Naive thymus-derived CD4-positive, alpha-beta T cell (primary cell): ENCODE data around the gene NBL1. TPM values are rescaled to one million over a fixed set of nuclear protein-coding genes. Genes with fewer than 3 reads are reported as not detected.

Experiments
- ATAC-seq: fragments of 150-1000 bp; cut with Tn5 transposase; 2 replicates; pipeline ENCODE4 v1.10.0; 2021; ENCODE audit warnings: mild to moderate bottlenecking, moderate library complexity
- CTCF ChIA-PET: fragments of 350-600 bp; sonication (Branson Sonifier 250); formaldehyde crosslinking; loops from one replicate; lab custom pipeline; 2021; ENCODE audit warnings: antibody characterized with exemption; lab: Charles Lee
- POLR2A ChIA-PET: fragments of 350-600 bp; sonication (Branson Sonifier 250); formaldehyde crosslinking; loops from one replicate; lab custom pipeline; 2021; ENCODE audit warnings: antibody characterized with exemption, inconsistent platforms; lab: Charles Lee
- DNase-seq, 9 donors: peaks; one replicate each; pipeline versions ENCODE4 v3.0.0 to v3.0.0-alpha.2; 2020 to 2022; ENCODE audit warnings: mixed read lengths in 1 of 9
- H3K27ac ChIP-seq: one replicate; pipeline ENCODE4 v1.7.0; 2013; ENCODE audit warnings: mild to moderate bottlenecking, low read depth, low read length, moderate library complexity
- H3K27me3 ChIP-seq, 2 donors: one replicate each; pipeline ENCODE4 v1.7.0; 2013; ENCODE audit warnings: low read length in 2 of 2, mild to moderate bottlenecking in 2 of 2, moderate library complexity in 2 of 2; ENCODE audit not compliant: control insufficient read depth in 2 of 2, insufficient read depth in 2 of 2
- H3K36me3 ChIP-seq, 3 experiments: 1 replicate in 2 of 3; 2 replicates in 1 of 3; pipeline ENCODE4 v1.7.0; 2013; ENCODE audit warnings: low read length in 3 of 3, mild to moderate bottlenecking in 3 of 3, moderate library complexity in 1 of 3; ENCODE audit not compliant: insufficient read depth in 3 of 3, control insufficient read depth in 2 of 3
- H3K4me1 ChIP-seq, 2 donors: one replicate each; pipeline ENCODE4 v1.7.0; 2013; ENCODE audit warnings: low read length in 2 of 2, mild to moderate bottlenecking in 2 of 2, moderate library complexity in 1 of 2; ENCODE audit not compliant: control insufficient read depth in 2 of 2, insufficient read depth in 2 of 2
- H3K4me3 ChIP-seq: 2 replicates; pipeline ENCODE4 v1.7.0; 2013; ENCODE audit warnings: mild to moderate bottlenecking, low read length
- H3K9me3 ChIP-seq, 3 experiments: 1 replicate in 2 of 3; 2 replicates in 1 of 3; pipeline ENCODE4 v1.7.0; 2013; ENCODE audit warnings: low read length in 3 of 3; ENCODE audit not compliant: control insufficient read depth in 2 of 3
- H3K27ac Mint-ChIP-seq, 9 donors: one replicate each; pipeline ENCODE4 v1.8.0; 2020 to 2022; ENCODE audit warnings: mixed read lengths in 9 of 9, mild to moderate bottlenecking in 8 of 9, moderate library complexity in 5 of 9, inconsistent platforms in 2 of 9
- H3K27me3 Mint-ChIP-seq, 5 donors: one replicate each; pipeline ENCODE4 v1.8.0; 2021 to 2022; ENCODE audit warnings: mixed read lengths in 5 of 5, mild to moderate bottlenecking in 1 of 5
- H3K36me3 Mint-ChIP-seq, 5 donors: one replicate each; pipeline ENCODE4 v1.8.0; 2020 to 2022; ENCODE audit warnings: mixed read lengths in 5 of 5, mild to moderate bottlenecking in 3 of 5, inconsistent platforms in 1 of 5
- H3K4me1 Mint-ChIP-seq, 7 donors: one replicate each; pipeline ENCODE4 v1.8.0; 2020 to 2022; ENCODE audit warnings: mixed read lengths in 7 of 7, mild to moderate bottlenecking in 3 of 7, inconsistent platforms in 1 of 7
- H3K4me3 Mint-ChIP-seq, 10 donors: one replicate each; pipeline ENCODE4 v1.8.0; 2020 to 2022; ENCODE audit warnings: mild to moderate bottlenecking in 10 of 10, mixed read lengths in 10 of 10, moderate library complexity in 6 of 10, inconsistent platforms in 2 of 10
- H3K9me3 Mint-ChIP-seq, 11 donors: one replicate each; pipeline ENCODE4 v1.8.0; 2020 to 2022; ENCODE audit warnings: mixed read lengths in 11 of 11, mild to moderate bottlenecking in 4 of 11, inconsistent platforms in 1 of 11, moderate library complexity in 1 of 11
- intact Hi-C, 2 donors: fragments of 100-400 bp; cut with micrococcal nuclease; formaldehyde crosslinking; loops; one replicate each; pipeline ENCODE4 v1.15.1; 2023
- polyA plus RNA-seq, 2 donors: library from polyadenylated mRNA; unstranded; fragments of 300-500 nt; fragmentation: Illumina TruSeq; gene quantifications; one replicate each; pipeline ENCODE4 v1.2.3, GENCODE V29; 2021
- total RNA-seq, 6 experiments: library from RNA in 5 of 6; stranded (reverse) in 5 of 6; gene quantifications; 1 replicate in 5 of 6; 2 replicates in 1 of 6; pipeline ENCODE4 v1.2.3 and lab custom pipeline; 2021 to 2026

Gene NBL1
- total and polyA plus RNA-seq, 7 experiments from 2014 or later: 2.5 to 36.1 (median 22.6) TPM

- H3K4me1 ChIP-seq: peaks cover 38 to 64% of the 10 kb centered on the region in 2 donors
- POLR2A ChIA-PET: interaction anchor here (1.0 to 7.1 kb wide), 8 partner anchors 9 to 208 kb away, joined by 3 to 88 read pairs (median 4); partner anchors contain the start of gene NBL1
- peaks cover 42 to 85% (median 68%) of the 10 kb centered on the region in 7 donors for H3K4me1 Mint-ChIP-seq
These were observed 44.3 kb upstream of the NBL1 start for GRCh38 chr1:19599810-19600209.

GRCh38 chr1:19602486-19602885, 41.6 kb upstream of the NBL1 start:
- no peak overlapping the region for H3K4me3 ChIP-seq
- no peak for ATAC-seq
- H3K27ac ChIP-seq: peak overlapping the region; percentile 99
- H3K27me3 ChIP-seq: no peaks in the 10 kb centered on the region
- ChIA-PET CTCF (no interaction called here), POLR2A (interaction anchor here (0.6 kb wide), 2 partner anchors 8 to 28 kb away, joined by 3 read pairs; no protein-coding TSS in a partner anchor)
- peaks cover 0 to 3% (median 0%) of the 10 kb centered on the region in 11 donors for H3K9me3 Mint-ChIP-seq
- peak overlapping the region in 6 of 10 donors; percentile 8 to 65 (median 43) for H3K4me3 Mint-ChIP-seq
- H3K4me1 Mint-ChIP-seq: peaks cover 53 to 98% (median 80%) of the 10 kb centered on the region in 7 donors
- peaks cover 58 to 83% of the 10 kb centered on the region in 2 donors for H3K4me1 ChIP-seq
- no peak for DNase-seq
- no peaks in the 10 kb centered on the region for H3K27me3 Mint-ChIP-seq
- no peaks in the 10 kb centered on the region for H3K36me3 ChIP-seq
- H3K36me3 Mint-ChIP-seq: peaks cover 10 to 40% (median 27%) of the 10 kb centered on the region in 5 donors
- H3K9me3 ChIP-seq: no peaks in the 10 kb centered on the region
- H3K27ac Mint-ChIP-seq: peak overlapping the region in 8 of 9 donors; percentile 57 to 100 (median 92)
- intact Hi-C loops: no loop called here

More at GRCh38 chr1:19599810-19600209, 44.3 kb upstream of the NBL1 start:
- no peaks in the 10 kb centered on the region for H3K9me3 ChIP-seq
- no peak for DNase-seq
- intact Hi-C loops: loop anchor here in 1 of 2 donors (1.0 to 10.0 kb wide), 3 partner anchors 137 to 695 kb away; partner anchors contain the start of genes ALDH4A1 and OTUD3
- no peaks in the 10 kb centered on the region for H3K27me3 ChIP-seq
- Mint-ChIP-seq H3K36me3 (peaks cover 10 to 31% (median 28%) of the 10 kb centered on the region in 5 donors), H3K27ac (peak overlapping the region; percentile 90 to 100 (median 98)), H3K9me3 (peaks cover 0 to 12% (median 0%) of the 10 kb centered on the region in 11 donors), H3K27me3 (peaks cover 0 to 2% (median 0%) of the 10 kb centered on the region in 5 donors), H3K4me3 (peak overlapping the region; percentile 50 to 85 (median 78))
- peak overlapping the region; percentile 99 for H3K27ac ChIP-seq
- CTCF ChIA-PET: no interaction called here
- H3K4me3 ChIP-seq: peak overlapping the region; percentile 7
- no peak for ATAC-seq
- no peaks in the 10 kb centered on the region for H3K36me3 ChIP-seq

GRCh38 chr1:19605967-19606366, 38.1 kb upstream of the NBL1 start:
- ChIA-PET POLR2A (interaction anchor here (13.2 kb wide), 1 partner anchor 7 kb away, joined by 88 read pairs; a partner anchor contains a TSS), CTCF (interaction anchor here (0.7 kb wide), 1 partner anchor 24 kb away, joined by 3 read pairs; no protein-coding TSS in a partner anchor)
- Histone ChIP-seq H3K9me3 (no peaks in the 10 kb centered on the region), H3K4me1 (peaks cover 34 to 60% of the 10 kb centered on the region in 2 donors), H3K36me3 (no peaks in the 10 kb centered on the region), H3K27ac (peak overlapping the region; percentile 1), H3K4me3 (no peak overlapping the region), H3K27me3 (no peaks in the 10 kb centered on the region)
- Mint-ChIP-seq H3K27ac (peak overlapping the region; percentile 32 to 93 (median 65)), H3K4me3 (peak overlapping the region; percentile 27 to 83 (median 60)), H3K27me3 (no peaks in the 10 kb centered on the region), H3K4me1 (peaks cover 36 to 88% (median 76%) of the 10 kb centered on the region in 7 donors), H3K9me3 (peaks cover 0 to 3% (median 0%) of the 10 kb centered on the region in 11 donors), H3K36me3 (peaks cover 7 to 40% (median 24%) of the 10 kb centered on the region in 5 donors)
- intact Hi-C loops: loop anchor here (1.0 kb wide), 1 partner anchor 9 kb away; no protein-coding TSS in a partner anchor
- DNase-seq (no peak), ATAC-seq (no peak)

GRCh38 chr1:19606817-19607642, 37.1 kb upstream of the NBL1 start:
- ChIA-PET POLR2A (interaction anchor here (0.6 to 13.2 kb wide), 4 partner anchors 8 to 286 kb away, joined by 3 to 88 read pairs (median 3); a partner anchor contains a TSS), CTCF (interaction anchor here (0.8 to 1.0 kb wide), 2 partner anchors 9 to 47 kb away, joined by 3 read pairs; no protein-coding TSS in a partner anchor)
- Histone ChIP-seq H3K27me3 (no peaks in the 10 kb centered on the region), H3K4me3 (no peak overlapping the region), H3K36me3 (no peaks in the 10 kb centered on the region), H3K27ac (no peak overlapping the region), H3K9me3 (no peaks in the 10 kb centered on the region), H3K4me1 (peaks cover 33 to 49% of the 10 kb centered on the region in 2 donors)
- H3K9me3 Mint-ChIP-seq: peaks cover 0 to 1% (median 0%) of the 10 kb centered on the region in 11 donors
- H3K36me3 Mint-ChIP-seq: peaks cover 2 to 34% (median 18%) of the 10 kb centered on the region in 5 donors
- intact Hi-C loops: loop anchor here (1.0 kb wide), 1 partner anchor 10 kb away; no protein-coding TSS in a partner anchor
- DNase-seq (peak in 8 of 9 donors; percentile 41 to 71 (median 53)), ATAC-seq (peak; percentile 80)
- H3K4me3 Mint-ChIP-seq: peak overlapping the region; percentile 27 to 78 (median 57)
- H3K27ac Mint-ChIP-seq: peak overlapping the region; percentile 15 to 79 (median 63)
- H3K4me1 Mint-ChIP-seq: peaks cover 33 to 80% (median 70%) of the 10 kb centered on the region in 7 donors
- H3K27me3 Mint-ChIP-seq: no peaks in the 10 kb centered on the region

- no peak overlapping the region for H3K27ac ChIP-seq
- H3K9me3 ChIP-seq: no peaks in the 10 kb centered on the region
- H3K4me3 ChIP-seq: no peak overlapping the region
- peaks cover 33 to 42% of the 10 kb centered on the region in 2 donors for H3K4me1 ChIP-seq
- DNase-seq (no peak), ATAC-seq (no peak)
- intact Hi-C loops: no loop called here
- Mint-ChIP-seq H3K27me3 (no peaks in the 10 kb centered on the region), H3K4me1 (peaks cover 33 to 76% (median 65%) of the 10 kb centered on the region in 7 donors), H3K9me3 (peaks cover 0 to 1% (median 0%) of the 10 kb centered on the region in 11 donors), H3K27ac (peak overlapping the region in 3 of 9 donors; percentile 6 to 56 (median 17)), H3K36me3 (peaks cover 0 to 36% (median 19%) of the 10 kb centered on the region in 5 donors), H3K4me3 (no peak overlapping the region)
- H3K27me3 ChIP-seq: no peaks in the 10 kb centered on the region
- H3K36me3 ChIP-seq: no peaks in the 10 kb centered on the region
- POLR2A ChIA-PET: interaction anchor here (13.2 kb wide), 1 partner anchor 10 kb away, joined by 88 read pairs; a partner anchor contains a TSS
- CTCF ChIA-PET: interaction anchor here (0.8 kb wide), 1 partner anchor 8 kb away, joined by 3 read pairs; no protein-coding TSS in a partner anchor
These were observed 35.9 kb upstream of the NBL1 start for GRCh38 chr1:19608232-19608631.
